Omental fat pad (tissue), 4 donors: ENCODE measurements around the gene DEGS2. TPM values are rescaled to one million over a fixed set of nuclear protein-coding genes. Genes with fewer than 3 reads are reported as not detected.

Experiments
- ATAC-seq: fragments of 150-250 bp; one replicate; pipeline ENCODE4 v1.9.1; 2016; ENCODE audit warnings: mild to moderate bottlenecking, moderate library complexity; ENCODE audit not compliant: low FRiP score
- DNase-seq: peaks from one replicate; pipeline ENCODE4 v3.0.0-alpha.2; 2019; ENCODE audit warnings: low spot score
- total RNA-seq, 4 donors: library from RNA; depleted of rRNA; stranded (reverse); fragments of >200 nt; gene quantifications; one replicate each; pipeline ENCODE4 v1.1.0, GENCODE V29; 2016
- TF ChIP-seq, protein P1 (sequence below), 3 donors: fragments of 450-650 bp; IDR thresholded peaks; one replicate each; pipeline ENCODE4 v1.5.1; 2016 to 2017; ENCODE audit warnings: antibody characterized with exemption in 3 of 3, mild to moderate bottlenecking in 3 of 3, moderate library complexity in 2 of 3

Gene DEGS2
- total RNA-seq, 4 donors from 2014 or later, result 0.19 to 0.79 (median 0.19) TPM; not detected in 1

DNA sequence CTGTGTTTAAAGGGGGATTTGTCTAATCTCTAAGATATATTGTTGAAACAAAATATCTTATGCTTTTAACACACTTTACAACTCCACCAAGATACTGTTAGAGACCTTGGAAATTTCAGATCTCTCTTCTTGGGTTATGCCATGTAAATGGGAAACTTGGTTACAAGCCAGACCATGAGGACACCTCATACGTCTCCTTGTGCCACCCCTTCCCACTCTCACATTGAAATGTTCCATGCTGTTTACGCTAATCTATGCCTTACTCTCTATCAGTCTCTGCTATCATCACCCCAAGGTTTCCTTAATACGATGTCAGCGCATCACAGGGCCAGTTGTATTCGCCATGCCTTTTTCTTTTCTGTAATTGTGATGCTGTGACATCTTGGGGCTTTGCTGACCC lies 13.4 kb upstream of the DEGS2 start:
- ATAC-seq, result no peak
- TF ChIP-seq, protein P1, sequence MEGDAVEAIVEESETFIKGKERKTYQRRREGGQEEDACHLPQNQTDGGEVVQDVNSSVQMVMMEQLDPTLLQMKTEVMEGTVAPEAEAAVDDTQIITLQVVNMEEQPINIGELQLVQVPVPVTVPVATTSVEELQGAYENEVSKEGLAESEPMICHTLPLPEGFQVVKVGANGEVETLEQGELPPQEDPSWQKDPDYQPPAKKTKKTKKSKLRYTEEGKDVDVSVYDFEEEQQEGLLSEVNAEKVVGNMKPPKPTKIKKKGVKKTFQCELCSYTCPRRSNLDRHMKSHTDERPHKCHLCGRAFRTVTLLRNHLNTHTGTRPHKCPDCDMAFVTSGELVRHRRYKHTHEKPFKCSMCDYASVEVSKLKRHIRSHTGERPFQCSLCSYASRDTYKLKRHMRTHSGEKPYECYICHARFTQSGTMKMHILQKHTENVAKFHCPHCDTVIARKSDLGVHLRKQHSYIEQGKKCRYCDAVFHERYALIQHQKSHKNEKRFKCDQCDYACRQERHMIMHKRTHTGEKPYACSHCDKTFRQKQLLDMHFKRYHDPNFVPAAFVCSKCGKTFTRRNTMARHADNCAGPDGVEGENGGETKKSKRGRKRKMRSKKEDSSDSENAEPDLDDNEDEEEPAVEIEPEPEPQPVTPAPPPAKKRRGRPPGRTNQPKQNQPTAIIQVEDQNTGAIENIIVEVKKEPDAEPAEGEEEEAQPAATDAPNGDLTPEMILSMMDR (IDR thresholded peaks at IDR 0.05), result no peak

GRCh38 chr14:100170880-100171279 lies 11.4 kb upstream of the DEGS2 start:
- ATAC-seq (no peak), DNase-seq (no peak)
- TF ChIP-seq, protein P1 (IDR thresholded peaks at IDR 0.05), result no peak

More for the DNA sequence above, 13.4 kb upstream of the DEGS2 start:
- DNase-seq, result no peak

DNA sequence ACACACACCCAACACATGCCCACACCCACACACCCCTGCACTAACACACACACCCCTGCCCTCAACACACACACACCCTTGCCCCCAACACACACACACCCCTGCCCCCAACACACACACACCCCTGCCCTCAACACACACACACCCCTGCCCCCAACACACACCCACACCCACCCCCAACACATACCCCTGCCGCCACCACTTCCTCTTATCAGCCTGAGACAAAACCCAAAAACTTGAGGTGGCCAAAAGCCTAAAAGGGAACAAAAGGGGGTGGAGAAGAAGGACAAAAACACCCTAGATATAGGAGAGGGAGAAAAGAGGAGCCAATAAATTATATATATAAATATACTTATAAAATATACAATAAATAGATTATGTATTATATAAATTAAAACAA lies 9.1 kb upstream of the DEGS2 start:
- TF ChIP-seq, protein P1 (IDR thresholded peaks at IDR 0.05), result no peak
- ATAC-seq (no peak), DNase-seq (no peak)

- DNase-seq (no peak), ATAC-seq (no peak)
- TF ChIP-seq, protein P1 (IDR thresholded peaks at IDR 0.05), result no peak
These were observed 6.5 kb upstream of the DEGS2 start for GRCh38 chr14:100165831-100166440.

GRCh38 chr14:100165376-100165775 lies 5.9 kb upstream of the DEGS2 start:
- ATAC-seq (no peak), DNase-seq (no peak)
- TF ChIP-seq, protein P1 (IDR thresholded peaks at IDR 0.05), result no peak

DNA sequence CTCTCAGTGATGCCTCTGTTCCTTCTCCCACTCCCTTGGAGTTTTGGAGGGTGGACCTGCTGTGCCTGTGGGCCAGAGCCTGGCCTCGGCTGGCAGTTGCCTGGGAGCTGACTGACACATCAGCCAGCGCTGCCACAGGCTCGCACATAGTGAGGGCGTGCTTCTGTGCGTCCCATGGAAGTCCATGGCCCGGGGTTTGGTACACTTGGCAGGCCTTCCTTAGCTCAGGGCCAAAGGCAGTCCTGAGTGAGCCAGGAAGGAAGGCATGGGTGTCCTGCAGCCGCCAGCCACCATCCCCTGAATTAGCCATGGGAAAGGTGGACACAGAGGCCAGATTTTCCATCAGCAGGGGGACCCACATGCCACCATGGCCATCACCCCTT lies 1.1 kb upstream of the DEGS2 start:
- ATAC-seq, result no peak
- TF ChIP-seq, protein P1 (IDR thresholded peaks at IDR 0.05), result no peak
- no peak for DNase-seq

DNA sequence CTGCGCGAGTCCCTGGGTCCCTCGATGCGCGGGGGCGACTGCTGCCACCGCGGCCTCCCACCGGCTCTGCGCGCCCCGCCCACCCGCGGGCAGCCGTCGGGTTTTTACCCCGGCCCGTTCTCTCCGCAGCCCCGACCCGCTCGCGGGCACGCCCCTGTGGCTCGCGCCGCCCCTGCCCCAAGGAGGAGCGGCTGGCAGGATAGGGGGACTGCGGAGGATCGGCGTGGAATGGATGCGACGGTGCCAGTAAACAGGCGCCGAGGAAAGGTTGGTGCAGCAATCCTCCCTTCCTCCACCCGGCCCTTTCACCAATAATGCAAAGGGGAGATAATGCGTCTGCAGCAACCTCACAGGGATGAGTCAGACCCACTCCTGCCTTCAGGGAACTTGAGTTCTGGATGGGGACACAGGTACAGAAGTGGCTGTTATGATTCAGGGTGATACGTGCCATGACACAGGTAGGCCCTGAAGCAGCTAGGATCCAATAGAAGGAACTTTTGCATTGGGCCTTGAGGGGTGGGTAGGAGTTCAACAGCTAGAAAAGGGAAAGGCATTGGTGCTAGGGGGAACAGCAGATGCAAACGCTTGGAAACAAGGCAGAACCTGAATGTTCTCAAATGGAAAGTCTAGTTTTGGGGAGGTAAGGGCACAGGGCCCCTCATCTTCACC lies 554 bp upstream of the DEGS2 start:
- ATAC-seq (no peak), DNase-seq (no peak)
- TF ChIP-seq, protein P1 (IDR thresholded peaks at IDR 0.05), result no peak
